PC-9 (cell line): Measurements from ENCODE around the gene OSBPL8.

ENCODE experiments used
- EZH2 ChIP-seq: fragments of 200-600 bp; sonication (generic); IDR thresholded peaks from 2 replicates; pipeline ENCODE4 v1.8.0; 2017; ENCODE audit warnings: antibody characterized with exemption, low read depth
- TF ChIP-seq, protein P1 (sequence below): fragments of 200-600 bp; sonication (generic); conservative IDR thresholded peaks from 2 replicates; pipeline ENCODE4 v1.6.1; 2017; ENCODE audit warnings: mixed run types, antibody characterized with exemption, mild to moderate bottlenecking, moderate library complexity

DNA sequence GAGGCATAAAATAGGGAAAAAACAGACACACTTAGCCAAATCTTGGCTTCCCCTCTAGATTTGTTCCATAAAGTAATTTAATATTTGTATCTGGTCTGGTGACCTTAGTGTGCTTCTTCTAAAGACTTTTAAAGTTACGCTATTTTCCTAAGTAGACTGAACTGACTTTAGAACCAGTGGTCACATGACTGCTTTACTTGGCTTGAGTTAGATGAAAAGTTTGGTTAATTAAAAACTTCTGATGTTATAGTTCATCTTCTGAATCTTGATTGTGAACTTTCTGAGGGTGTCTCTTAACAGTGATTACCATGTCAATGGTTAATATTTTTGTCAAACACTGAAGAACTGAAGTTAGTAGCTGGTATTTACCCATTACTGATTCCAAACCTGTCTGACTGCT is 214.0 kb downstream of the OSBPL8 start:
- TF ChIP-seq, protein P1, sequence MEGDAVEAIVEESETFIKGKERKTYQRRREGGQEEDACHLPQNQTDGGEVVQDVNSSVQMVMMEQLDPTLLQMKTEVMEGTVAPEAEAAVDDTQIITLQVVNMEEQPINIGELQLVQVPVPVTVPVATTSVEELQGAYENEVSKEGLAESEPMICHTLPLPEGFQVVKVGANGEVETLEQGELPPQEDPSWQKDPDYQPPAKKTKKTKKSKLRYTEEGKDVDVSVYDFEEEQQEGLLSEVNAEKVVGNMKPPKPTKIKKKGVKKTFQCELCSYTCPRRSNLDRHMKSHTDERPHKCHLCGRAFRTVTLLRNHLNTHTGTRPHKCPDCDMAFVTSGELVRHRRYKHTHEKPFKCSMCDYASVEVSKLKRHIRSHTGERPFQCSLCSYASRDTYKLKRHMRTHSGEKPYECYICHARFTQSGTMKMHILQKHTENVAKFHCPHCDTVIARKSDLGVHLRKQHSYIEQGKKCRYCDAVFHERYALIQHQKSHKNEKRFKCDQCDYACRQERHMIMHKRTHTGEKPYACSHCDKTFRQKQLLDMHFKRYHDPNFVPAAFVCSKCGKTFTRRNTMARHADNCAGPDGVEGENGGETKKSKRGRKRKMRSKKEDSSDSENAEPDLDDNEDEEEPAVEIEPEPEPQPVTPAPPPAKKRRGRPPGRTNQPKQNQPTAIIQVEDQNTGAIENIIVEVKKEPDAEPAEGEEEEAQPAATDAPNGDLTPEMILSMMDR = no peak
- no peak for TF ChIP-seq EZH2
